GM11168 (cell line): ENCODE data around the gene TAS1R1.

Experiments used
- in situ Hi-C: fragments of 300-500 bp; cut with MboI; formaldehyde crosslinking; loops from one replicate; pipeline ENCODE4 v1.12.0; 2022; ENCODE audit warnings: low sequenced_read_pairs; ENCODE audit not compliant: unreplicated experiment

The TAS1R1 gene

DNA sequence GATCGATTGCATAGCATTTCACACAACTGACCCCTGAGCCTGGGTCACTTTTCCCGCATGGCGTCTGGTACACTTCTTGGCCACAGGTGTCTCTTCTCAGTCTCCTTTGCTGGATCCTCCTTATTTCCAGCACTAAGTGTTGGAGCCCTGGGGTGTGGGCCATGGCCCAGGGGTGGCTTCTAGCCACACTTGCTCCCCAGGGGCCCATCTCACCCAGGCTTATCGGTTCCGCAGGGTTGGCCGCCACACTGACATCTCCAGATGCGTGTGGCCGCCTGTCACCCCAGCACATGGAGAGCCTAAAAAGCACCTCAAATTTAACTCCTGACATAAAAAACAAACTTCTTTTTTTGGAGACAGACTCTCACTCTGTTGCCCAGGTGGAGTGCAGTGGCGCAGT, 71.9 kb downstream of the TAS1R1 start:
- in situ Hi-C loops, result no loop called here

DNA sequence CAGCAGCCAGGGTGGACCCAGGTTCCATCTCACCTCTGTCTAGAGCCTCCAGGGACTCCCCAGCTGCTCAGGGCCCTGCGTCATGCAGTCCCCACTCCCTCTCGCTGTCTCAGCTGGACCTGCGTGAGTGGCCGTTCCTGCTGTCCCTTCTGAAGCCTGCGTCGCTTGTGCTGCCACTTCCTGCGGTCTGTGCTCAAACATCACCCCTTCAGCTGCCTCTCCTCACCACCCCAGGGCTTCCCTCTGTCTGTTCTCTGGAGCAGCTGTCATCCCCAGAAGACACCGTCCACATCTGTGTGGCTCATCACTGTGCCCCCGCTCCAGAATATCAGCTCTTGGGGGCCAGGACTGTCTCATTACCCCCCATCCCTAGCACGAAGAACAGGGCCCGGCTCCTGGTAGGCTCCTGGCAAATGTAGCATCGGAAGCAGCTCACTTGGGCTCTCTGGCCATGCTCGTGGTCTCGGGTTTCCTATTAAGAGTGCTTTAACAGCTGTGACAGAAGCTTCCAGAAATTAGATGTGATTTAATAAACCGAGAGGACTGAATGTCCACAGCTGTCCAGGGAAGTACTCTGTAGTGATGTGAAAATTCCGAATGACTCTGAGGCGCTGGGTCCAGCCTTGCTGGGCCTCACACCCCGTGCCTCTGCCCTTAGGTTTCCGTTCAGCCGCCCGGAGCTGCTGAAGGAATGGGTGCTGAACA, 72.9 kb downstream of the TAS1R1 start:
- in situ Hi-C loops, result no loop called here

DNA sequence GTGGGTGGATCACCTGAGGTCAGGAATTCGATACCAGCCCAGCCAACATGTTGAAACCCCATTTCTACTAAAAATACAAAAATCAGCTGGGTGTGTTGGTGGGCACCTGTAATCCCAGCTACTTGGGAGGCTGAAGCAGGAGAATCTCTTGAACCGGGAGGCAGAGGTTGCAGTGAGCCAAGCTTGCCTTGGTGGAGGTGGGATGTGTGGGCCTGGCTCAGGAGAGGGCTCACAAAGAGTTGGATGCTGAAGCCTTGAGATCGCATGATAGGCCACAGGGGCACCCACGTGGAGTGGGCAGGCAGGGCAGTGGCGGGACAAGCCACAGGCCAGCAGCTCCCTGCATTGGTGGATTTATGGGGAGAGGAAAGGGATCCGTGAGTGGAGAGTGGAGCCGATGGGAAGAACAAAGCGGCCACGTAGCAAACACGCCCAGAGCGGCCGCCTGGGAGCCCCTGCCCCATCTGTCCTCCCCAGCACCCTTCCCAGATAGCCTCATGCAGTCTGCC, 73.9 kb downstream of the TAS1R1 start:
- in situ Hi-C loops, result no loop called here
